ENCODE results near the gene KRTAP9-2. TPM values are rescaled to one million over a fixed set of nuclear protein-coding genes. Genes with fewer than 3 reads are reported as not detected.
"Not testable (repeated sequence)": the region's sequence is repeated elsewhere in the genome, so short reads cannot be mapped to it uniquely, and the experiment has no call there.

KRTAP9-2 gene
- total RNA-seq, 1 experiment from 2014 or later = not detected

DNA sequence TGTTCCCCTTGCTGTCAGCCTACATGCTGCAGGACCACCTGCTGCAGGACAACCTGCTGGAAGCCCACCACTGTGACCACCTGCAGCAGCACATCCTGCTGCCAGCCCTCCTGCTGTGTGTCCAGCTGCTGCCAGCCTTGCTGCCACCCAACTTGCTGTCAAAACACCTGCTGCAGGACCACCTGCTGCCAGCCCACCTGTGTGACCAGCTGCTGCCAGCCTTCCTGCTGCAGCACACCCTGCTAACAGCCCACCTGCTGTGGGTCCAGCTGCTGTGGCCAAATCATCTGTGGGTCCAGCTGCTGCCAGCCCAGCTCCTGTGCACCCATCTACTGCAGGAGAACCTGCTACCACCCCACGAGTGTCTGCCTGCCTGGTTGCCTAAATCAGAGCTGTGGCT lies 44.9 kb downstream of the KRTAP9-2 start:
- not testable (repeated sequence) for ATAC-seq

DNA sequence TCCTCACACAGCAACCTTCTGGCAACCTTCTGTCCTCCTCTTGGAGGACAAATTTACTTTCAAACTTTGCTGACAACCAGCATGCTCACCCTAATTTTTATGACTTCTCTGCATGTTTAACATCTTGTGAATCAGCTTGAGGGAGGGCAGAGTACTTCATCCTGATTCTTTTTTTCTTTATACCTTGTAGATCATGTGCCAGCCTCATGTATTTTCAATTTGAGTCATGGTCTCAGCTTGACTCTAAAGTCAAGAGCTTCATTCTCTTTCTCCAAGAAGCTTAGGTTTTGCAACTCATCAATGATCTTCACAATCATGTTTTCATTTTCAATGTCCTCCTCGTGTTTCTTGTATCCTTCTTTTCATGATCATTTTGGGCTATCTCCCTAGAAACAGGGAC lies 45.4 kb downstream of the KRTAP9-2 start:
- intact Hi-C loops (cut with micrococcal nuclease) = no loop called here
- Histone ChIP-seq H3K9me3 (ENCODE audit: control insufficient read depth in 1 of 2, insufficient read depth in 1 of 2, low read depth in 1 of 2, low read length in 2 of 2) (no peaks in the 10 kb centered on the region), H3K9me2 (ENCODE audit: insufficient read depth) (no peaks in the 10 kb centered on the region), H3K4me2 (ENCODE audit: low read length) (no peak overlapping the region), H3K79me2 (ENCODE audit: insufficient read depth, low read length) (no peaks in the 10 kb centered on the region), H3K9ac (ENCODE audit: low read length) (no peak overlapping the region), H4K20me1 (ENCODE audit: insufficient read depth) (no peaks in the 10 kb centered on the region), H3K4me1 (ENCODE audit: control insufficient read depth in 1 of 2, insufficient read depth in 2 of 2, low read length in 2 of 2) (no peaks in the 10 kb centered on the region), H3K36me3 (ENCODE audit: control insufficient read depth in 1 of 2, insufficient read depth in 2 of 2, low read length in 2 of 2) (no peaks in the 10 kb centered on the region), H3K27ac (ENCODE audit: low read depth, low read length) (no peak overlapping the region), H2AFZ (ENCODE audit: low read depth, low read length, poor library complexity, severe bottlenecking) (no peak overlapping the region), H3K4me3 (replicated peaks in 1 of 2; ENCODE audit: low read depth in 1 of 2, low read length in 2 of 2) (no peak overlapping the region), H3K27me3 (ENCODE audit: insufficient read depth, low read length) (no peaks in the 10 kb centered on the region)
- RAD21 ChIA-PET (ENCODE audit: low non-redundant PET in 1 of 2, low total read pairs in 2 of 2, uncharacterized antibody in 2 of 2, unreplicated experiment in 2 of 2) = no interaction called here
- CTCF ChIA-PET = no interaction called here
- no peak for ATAC-seq
- TF ChIP-seq, protein P1, sequence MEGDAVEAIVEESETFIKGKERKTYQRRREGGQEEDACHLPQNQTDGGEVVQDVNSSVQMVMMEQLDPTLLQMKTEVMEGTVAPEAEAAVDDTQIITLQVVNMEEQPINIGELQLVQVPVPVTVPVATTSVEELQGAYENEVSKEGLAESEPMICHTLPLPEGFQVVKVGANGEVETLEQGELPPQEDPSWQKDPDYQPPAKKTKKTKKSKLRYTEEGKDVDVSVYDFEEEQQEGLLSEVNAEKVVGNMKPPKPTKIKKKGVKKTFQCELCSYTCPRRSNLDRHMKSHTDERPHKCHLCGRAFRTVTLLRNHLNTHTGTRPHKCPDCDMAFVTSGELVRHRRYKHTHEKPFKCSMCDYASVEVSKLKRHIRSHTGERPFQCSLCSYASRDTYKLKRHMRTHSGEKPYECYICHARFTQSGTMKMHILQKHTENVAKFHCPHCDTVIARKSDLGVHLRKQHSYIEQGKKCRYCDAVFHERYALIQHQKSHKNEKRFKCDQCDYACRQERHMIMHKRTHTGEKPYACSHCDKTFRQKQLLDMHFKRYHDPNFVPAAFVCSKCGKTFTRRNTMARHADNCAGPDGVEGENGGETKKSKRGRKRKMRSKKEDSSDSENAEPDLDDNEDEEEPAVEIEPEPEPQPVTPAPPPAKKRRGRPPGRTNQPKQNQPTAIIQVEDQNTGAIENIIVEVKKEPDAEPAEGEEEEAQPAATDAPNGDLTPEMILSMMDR (IDR thresholded peaks at IDR 0.05 in 2 of 3, conservative IDR thresholded peaks at IDR 0.05 in 1 of 3; ENCODE audit: borderline replicate concordance in 1 of 3, insufficient read depth in 1 of 3, low read depth in 2 of 3, low read length in 2 of 3) = no peak
- TF ChIP-seq EZH2phosphoT487 (IDR thresholded peaks at IDR 0.05; ENCODE audit: borderline replicate concordance) (no peak), POLR2AphosphoS5 (IDR thresholded peaks at IDR 0.05; ENCODE audit: low read depth, low read length) (no peak), EZH2 (IDR thresholded peaks at IDR 0.05) (no peak), YY1 (IDR thresholded peaks at IDR 0.05; ENCODE audit: extremely low read depth, insufficient replicate concordance, low read depth, low read length) (no peak), CEBPB (IDR thresholded peaks at IDR 0.05; ENCODE audit: low read depth) (no peak), ELF1 (IDR thresholded peaks at IDR 0.05; ENCODE audit: borderline replicate concordance, low read depth) (no peak), SRF (IDR thresholded peaks at IDR 0.05; ENCODE audit: low read depth) (no peak), SP1 (IDR thresholded peaks at IDR 0.05; ENCODE audit: low read depth) (no peak)
- TF ChIP-seq, protein P2, sequence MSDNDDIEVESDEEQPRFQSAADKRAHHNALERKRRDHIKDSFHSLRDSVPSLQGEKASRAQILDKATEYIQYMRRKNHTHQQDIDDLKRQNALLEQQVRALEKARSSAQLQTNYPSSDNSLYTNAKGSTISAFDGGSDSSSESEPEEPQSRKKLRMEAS (IDR thresholded peaks at IDR 0.05) = no peak
- TF ChIP-seq, protein P3, sequence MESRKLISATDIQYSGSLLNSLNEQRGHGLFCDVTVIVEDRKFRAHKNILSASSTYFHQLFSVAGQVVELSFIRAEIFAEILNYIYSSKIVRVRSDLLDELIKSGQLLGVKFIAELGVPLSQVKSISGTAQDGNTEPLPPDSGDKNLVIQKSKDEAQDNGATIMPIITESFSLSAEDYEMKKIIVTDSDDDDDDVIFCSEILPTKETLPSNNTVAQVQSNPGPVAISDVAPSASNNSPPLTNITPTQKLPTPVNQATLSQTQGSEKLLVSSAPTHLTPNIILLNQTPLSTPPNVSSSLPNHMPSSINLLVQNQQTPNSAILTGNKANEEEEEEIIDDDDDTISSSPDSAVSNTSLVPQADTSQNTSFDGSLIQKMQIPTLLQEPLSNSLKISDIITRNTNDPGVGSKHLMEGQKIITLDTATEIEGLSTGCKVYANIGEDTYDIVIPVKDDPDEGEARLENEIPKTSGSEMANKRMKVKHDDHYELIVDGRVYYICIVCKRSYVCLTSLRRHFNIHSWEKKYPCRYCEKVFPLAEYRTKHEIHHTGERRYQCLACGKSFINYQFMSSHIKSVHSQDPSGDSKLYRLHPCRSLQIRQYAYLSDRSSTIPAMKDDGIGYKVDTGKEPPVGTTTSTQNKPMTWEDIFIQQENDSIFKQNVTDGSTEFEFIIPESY (IDR thresholded peaks at IDR 0.05; ENCODE audit: extremely low read depth, insufficient replicate concordance, low read length) = no peak
- TF ChIP-seq, protein P4, sequence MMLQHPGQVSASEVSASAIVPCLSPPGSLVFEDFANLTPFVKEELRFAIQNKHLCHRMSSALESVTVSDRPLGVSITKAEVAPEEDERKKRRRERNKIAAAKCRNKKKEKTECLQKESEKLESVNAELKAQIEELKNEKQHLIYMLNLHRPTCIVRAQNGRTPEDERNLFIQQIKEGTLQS (IDR thresholded peaks at IDR 0.05) = no peak
- POLR2A ChIA-PET = no interaction called here
- no peak for DNase-seq (ENCODE audit: low read depth, low spot score)
- BruUV-seq (replicated peaks) = no TSS peak

More for the DNA sequence above, 44.9 kb downstream of the KRTAP9-2 start:
- H3K27me3 ChIP-seq (ENCODE audit: insufficient read depth, low read length); RAD21 ChIA-PET (ENCODE audit: low non-redundant PET in 1 of 2, low total read pairs in 2 of 2, uncharacterized antibody in 2 of 2, unreplicated experiment in 2 of 2); BruUV-seq (replicated peaks); H3K9me2 ChIP-seq (ENCODE audit: insufficient read depth); H3K27ac ChIP-seq (ENCODE audit: low read depth, low read length); H2AFZ ChIP-seq (ENCODE audit: low read depth, low read length, poor library complexity, severe bottlenecking); H3K79me2 ChIP-seq (ENCODE audit: insufficient read depth, low read length); POLR2A ChIA-PET; H4K20me1 ChIP-seq (ENCODE audit: insufficient read depth); H3K4me3 ChIP-seq (replicated peaks in 1 of 2; ENCODE audit: low read depth in 1 of 2, low read length in 2 of 2); H3K4me1 ChIP-seq (ENCODE audit: control insufficient read depth in 1 of 2, insufficient read depth in 2 of 2, low read length in 2 of 2); DNase-seq (ENCODE audit: low read depth, low spot score); H3K9ac ChIP-seq (ENCODE audit: low read length); H3K9me3 ChIP-seq (ENCODE audit: control insufficient read depth in 1 of 2, insufficient read depth in 1 of 2, low read depth in 1 of 2, low read length in 2 of 2); H3K36me3 ChIP-seq (ENCODE audit: control insufficient read depth in 1 of 2, insufficient read depth in 2 of 2, low read length in 2 of 2); CTCF ChIA-PET; intact Hi-C loops (cut with micrococcal nuclease); H3K4me2 ChIP-seq (ENCODE audit: low read length): not testable (repeated sequence)

Data from HCT116 (cell line).